Suppressor macrophage treated with lipopolysaccharide for 1 hour (primary cell): Measurements from ENCODE around the gene AAGAB.

Source experiments
- DNase-seq, 3 donors: peaks; one replicate each; pipeline ENCODE4 v3.0.0-alpha.2; 2020 to 2022

The AAGAB gene

DNA sequence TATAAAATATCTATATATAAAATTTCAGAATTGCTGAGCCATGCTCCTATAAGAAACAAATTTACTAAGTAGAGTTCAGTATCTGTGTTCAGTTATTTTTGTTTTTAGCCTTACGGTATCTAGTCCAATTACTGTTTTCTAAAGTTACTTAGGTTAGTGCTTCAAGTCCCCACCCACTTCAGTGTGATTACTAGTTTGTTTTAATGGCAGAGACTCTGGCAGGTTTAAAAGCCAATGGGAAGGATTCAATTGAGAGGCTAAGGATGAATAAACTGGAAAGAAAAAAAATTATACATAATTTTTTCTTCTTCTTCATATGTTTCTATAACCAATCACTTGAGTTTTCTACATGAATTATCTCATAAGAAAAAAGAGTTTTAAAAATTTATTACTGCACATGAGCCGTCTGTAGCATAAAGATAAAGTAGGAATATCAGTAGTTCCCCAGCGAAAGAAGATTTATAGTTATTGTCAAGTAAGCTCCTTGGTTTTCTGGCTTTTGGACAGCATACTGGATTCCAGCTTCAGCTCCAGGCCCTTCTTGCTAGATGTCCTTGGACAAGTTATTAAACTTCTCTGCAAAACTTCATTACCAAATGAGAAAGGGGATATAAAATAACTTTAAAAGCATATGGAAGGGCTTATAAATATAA is 46.8 kb downstream of the AAGAB start:
- no peak for DNase-seq

DNA sequence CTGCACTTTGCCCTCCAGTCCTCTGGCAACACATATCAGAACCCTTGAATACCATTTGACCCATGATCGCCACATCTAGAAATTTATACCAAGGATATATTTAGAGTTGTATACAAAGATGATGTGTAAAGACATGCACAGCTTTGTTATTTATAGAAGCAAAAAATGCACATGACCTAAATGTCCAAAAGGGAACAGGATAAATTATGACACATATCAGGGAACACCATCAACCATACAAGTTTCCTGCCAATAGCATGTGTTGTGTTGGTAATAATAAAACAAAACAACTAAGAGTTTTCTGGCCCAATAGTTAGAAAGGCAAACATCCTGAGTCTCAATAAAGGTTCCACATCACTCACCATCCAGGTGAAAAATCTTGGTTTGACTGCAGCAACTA is 51.5 kb downstream of the AAGAB start:
- DNase-seq, result peak in 2 of 3 donors; percentile 17 to 23

DNA sequence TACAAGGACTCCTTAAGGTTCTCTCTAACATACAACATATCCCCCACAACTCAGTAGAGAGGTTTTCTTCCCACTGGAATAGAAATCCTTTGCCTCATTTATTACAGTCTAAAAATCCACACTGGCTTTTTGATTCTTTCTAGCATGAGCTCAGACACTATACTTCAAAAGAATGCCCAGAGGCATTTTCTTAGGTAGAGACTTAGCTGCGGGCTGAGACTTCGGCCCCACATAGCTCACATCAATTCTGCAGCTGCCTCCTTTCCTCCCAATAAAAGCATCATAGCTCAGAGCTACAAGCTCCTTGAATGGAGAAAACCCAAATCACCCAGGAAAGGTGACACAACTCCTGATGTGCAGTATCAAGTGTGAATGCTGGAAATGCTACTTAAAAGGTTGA is 52.4 kb downstream of the AAGAB start:
- no peak for DNase-seq

DNA sequence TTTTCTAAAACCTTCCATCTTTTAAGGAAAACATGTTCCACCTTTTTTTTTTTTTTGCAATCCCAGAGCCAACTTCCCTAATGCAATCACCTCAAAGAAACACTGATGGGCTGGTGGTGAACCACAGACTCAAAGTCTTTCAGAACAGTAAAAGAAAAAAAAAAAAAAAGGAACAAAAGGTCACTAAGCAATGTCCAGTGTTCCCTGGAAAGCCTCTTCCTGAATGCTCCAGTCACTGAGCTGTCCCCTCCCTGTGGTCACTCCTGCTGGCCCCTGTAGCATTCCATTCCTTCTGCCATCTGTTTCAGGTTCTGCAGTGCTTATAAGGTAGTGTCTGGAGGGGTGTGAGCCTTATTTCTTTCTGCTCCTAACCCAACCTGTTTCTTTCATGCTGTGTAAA is 53.3 kb downstream of the AAGAB start:
- no peak for DNase-seq

DNA sequence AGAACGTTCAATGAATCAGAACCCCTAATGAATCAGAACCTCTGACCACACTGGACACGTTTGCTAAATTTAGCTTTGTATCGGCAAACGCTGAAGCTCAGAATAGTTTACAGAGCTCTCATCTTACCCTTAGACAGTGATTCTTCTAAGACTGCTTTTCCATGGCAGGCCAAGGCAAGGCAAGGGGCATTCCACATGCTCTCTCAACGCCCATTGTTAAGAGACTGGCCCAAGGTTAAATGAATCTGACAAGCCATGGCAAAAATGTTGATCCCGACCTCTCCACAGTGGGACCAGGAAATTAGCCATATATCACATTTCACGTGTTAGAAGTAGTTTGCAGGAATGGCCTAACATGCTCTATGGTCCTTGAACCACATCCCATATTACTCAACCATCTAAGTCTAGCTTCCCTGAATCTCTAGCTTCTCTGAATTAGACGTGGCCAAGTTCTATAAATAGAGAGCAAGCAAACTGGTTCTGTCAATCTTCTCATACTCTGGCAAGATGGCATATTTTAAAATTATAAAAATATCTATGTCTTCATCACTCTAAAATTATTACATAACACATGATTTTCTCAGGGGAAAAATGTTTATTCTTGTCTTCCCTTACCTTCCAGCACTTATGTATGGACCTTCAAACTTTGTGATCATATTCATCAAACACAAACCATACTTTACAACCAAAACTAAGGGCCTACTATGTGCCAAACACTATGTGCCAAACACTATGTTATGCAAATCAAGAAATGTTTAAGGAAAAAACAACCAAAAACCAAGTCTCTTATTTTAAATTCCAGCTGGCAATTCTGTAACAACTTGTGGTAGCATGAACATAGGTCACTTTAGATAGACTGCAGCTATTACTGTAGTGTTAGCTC is 54.3 kb downstream of the AAGAB start:
- no peak for DNase-seq

DNA sequence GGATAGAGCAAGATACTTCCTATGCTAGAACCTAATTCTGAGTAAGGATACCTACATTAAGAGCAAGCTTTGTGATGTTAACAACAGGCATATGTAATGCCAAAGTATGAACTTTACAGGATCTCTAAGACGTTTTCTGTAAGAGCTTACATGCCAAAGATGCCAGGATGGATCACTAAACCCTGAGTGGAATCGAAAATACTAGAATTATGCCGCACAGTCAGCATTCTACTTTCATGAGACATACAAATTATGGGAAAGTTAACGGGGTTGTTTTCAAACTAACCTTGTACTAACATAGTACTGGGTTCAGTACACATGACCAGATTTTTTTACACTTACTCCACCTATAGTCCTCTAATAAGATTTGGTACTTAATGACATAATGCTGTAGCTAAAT is 55.1 kb downstream of the AAGAB start:
- no peak for DNase-seq

DNA sequence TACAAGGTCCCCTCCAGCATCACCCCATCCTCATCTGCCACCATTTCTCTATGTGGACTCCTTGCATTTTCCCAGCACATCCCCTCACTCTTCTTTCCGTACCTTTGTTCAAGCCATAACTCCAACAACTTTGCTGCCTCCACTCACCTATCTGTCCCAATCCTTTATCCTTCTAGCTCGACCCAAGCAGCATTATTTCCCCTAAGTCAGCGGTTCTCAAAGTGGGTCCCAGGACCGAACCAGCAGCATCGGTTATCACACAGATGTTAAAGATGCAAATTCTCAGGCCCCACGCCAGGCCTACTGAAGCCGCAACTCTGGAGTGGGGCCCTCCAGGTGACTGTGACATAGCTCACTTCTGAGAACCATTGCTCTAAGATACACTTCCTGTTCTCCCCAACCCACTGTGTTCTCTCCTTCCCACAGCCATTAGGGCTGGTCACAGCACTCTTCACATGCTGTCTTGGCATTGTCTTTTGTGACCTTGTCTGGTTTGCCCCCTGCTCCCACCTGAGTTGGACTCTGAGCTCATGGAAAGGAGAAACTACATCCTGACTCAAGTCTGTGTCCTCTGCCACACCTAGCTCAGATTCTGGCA is 56.2 kb downstream of the AAGAB start:
- no peak for DNase-seq

DNA sequence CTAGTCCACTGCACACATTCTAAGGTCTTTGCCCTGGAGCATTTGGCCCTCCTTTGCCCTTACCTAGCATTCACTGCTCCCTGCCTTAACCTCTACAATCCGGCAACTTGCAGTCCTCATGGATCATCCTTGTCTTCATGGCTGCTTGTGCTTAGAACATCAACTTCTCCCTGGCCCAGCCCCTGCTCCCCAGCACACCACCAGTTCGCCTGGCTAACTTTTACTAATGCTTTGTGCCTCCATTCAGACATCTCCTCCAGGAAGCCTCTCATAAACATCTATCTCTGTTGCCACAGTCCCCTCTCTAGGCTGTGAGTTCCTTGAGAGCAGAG is 57.1 kb downstream of the AAGAB start:
- no peak for DNase-seq

DNA sequence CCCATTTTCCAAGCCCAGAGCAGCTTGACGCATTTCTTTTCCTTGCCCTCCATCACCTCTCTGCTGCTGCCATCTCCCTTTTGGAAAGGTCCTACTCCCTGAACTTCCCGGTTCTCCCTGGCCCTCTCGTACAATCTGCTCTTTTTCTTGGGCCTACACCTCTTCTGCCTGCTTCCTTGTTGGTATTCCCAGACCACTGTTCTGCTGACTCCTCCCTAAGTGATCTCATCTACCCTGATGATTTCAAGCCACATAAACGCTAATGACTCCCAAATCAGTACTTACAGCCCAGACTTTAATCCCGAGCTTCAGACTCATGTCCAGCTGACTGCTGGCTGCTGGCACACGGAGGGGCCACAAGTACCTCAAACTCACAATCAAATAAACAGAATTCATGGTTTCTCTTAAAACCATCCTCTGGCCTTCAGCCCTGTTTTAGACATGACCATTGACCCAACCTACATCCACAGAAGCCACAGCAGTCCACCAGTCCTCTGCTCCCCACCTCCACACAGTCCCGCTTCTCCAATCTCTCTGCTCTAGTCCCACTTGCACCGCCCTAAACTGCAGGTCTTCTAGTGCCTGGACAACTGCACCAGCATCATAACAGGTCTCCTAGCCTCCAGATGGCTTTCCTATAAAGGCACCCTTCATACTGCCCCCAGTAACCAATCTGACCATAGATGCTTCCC is 57.6 kb downstream of the AAGAB start:
- DNase-seq, result no peak

DNA sequence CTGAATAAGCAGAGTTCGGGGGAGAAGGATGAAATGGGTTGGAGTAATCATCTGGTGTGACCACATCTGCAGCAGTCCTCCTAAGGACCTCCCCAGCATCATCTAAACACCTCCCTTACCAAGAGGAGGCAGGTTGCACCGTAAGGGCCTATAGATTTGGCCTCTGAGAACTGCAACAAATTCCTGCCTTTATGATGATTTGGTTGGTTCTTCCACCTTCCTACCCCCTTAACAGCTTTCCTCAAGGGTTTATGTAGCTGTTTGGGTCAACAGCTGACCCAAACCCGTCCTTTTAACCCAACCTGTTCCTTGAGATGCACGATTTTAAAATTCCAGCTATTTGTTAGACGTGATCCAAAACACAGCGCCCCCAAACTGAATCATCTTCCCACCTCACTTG is 58.2 kb downstream of the AAGAB start:
- no peak for DNase-seq

DNA sequence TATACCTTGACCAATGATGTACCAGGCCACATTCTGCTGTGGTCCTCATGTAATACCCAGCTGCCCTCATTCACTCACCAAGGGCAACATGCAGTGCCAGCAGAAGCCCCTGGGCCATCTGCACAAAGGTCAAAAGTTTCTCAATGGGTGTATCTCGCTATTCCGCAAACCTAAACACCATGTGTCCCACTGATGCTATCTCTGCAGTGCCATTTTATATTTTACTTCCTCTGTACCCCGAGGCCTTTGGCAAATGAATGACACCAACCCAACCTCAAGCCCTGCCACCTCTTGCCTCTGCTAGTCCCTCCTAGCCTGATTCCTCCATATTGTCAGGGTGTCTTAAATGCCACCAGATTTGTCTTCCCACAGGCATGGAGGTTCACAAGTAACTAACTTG is 59.2 kb downstream of the AAGAB start:
- DNase-seq, result no peak

DNA sequence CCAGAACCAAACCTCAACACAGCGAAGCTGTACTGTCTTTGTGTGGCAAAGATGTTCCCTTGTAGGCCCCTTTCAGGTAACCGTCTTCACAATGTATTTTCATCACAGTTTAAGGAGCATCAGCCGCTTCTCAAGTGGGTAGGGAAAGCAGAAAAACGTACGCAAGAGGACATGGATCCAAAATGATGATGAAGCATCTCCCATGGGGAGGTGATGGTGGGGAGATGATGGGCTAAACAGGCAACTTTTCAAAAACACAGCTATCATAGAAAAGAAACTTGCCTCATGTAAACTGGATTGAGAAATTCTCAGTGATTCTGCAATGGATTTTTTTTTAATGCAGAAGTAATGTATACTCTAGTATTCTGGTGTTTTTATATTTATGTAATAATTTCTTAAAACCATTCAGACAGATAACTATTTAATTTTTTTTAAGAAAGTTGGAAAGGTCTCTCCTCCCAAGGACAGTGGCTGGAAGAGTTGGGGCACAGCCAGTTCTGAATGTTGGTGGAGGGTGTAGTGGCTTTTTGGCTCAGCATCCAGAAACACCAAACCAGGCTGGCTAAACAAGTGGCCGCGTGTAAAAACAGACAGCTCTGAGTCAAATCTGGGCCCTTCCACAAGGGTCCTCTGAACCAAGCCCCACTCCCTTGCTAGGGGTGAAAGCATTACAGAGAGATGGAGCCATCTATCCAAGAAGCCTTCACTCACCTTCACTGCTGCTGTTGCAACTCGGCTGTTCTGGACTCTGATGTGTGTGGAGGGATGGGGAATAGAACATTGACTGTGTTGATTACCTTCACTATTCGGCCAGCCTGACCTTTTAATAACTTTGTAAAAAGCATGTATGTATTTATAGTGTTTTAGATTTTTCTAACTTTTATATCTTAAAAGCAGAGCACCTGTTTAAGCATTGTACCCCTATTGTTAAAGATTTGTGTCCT is 60.0 kb downstream of the AAGAB start:
- DNase-seq, result no peak

DNA sequence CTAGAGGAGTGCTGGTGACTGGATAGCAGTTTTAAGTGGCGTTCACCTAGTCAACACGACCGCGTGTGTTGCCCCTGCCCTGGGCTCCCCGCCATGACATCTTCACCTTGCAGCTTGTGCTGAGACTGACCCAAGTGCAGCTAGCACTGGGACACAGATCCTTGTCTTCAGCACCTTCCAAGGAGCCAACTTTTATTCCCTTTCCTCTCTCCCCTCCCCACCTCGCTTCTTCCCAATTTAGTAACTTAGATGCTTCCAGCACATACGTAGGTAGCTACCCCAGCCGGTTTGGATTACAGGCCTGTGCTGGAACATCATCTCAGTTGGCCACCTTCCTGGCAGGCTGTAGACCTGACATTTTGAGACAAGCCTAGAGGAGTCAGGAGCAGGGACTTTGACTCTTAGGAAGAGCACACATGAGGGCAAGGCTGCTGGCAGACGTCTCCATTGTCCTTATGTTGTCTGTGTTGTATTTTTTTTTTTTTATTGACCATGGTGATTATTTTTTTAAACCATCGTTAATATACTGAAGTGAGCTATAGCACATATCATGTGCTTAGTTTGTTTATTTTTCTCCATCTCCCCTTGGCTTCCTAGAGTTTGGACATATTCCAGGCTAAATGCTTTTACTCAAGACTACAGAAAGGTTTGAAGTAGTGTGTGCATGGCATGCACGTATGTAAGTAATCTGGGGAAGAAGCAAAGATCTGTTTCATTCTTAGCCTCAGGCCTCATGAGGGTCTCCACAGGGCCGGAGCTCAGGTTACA is 61.1 kb downstream of the AAGAB start:
- no peak for DNase-seq

DNA sequence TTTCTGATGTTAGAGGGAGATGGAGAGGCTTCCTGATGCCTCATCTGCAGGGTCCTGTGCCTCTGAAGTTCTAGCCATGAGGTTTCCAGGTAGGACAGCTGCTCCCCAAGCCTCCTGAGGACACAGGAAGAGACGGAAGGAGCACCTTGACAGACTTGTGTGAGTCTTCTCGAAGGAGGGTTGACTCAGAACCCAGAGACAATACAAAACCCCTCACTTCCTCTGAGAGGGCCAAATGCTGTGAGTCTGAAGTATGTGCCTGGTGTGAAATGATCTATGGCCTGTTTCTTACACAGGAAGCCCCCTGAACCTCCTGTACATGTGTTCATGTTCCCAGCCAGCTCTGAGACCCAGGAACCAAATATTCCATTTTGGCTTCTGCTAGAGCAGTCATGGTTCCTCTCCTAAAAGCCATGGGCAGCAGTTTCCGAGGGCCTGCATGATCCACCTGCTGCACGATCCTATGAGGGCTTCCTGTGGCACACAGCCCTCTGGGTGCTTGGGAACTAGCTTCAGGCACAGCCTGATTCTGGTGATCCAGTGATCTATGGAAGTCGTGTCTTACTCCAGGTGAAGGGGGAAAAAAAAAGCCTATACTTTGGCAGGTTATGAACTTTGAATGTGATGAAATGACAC is 62.2 kb downstream of the AAGAB start:
- DNase-seq, result no peak

DNA sequence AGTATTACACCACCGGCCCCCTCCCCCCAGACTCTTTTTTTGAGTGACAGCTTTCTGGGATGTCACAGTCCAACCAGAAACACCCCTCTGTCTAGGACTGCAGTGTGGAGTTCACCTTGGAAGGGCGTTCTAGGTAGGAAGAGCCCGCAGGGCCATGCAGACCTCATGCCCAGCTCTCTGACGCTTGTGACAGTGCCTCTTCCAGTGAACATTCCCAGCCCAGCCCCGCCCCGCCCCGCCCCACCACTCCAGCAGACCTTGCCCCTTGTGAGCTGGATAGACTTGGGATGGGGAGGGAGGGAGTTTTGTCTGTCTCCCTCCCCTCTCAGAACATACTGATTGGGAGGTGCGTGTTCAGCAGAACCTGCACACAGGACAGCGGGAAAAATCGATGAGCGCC is 63.6 kb downstream of the AAGAB start:
- no peak for DNase-seq

DNA sequence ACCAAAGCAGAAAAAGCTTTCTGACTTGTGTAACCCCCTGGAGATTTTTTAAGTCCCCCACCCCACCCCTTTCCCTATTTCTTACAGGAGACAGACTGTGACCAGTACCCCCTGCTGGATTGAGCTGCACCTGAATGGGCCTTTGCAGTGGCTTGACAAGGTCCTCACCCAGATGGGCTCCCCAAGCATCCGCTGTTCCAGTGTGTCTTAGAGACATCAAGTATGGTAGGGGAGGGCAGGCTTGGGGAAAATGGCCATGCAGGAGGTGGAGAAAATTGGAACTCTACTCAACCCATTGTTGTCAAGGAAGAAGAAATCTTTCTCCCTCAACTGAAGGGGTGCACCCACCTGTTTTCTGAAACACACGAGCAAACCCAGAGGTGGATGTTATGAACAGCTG is 64.1 kb downstream of the AAGAB start:
- DNase-seq, result no peak

DNA sequence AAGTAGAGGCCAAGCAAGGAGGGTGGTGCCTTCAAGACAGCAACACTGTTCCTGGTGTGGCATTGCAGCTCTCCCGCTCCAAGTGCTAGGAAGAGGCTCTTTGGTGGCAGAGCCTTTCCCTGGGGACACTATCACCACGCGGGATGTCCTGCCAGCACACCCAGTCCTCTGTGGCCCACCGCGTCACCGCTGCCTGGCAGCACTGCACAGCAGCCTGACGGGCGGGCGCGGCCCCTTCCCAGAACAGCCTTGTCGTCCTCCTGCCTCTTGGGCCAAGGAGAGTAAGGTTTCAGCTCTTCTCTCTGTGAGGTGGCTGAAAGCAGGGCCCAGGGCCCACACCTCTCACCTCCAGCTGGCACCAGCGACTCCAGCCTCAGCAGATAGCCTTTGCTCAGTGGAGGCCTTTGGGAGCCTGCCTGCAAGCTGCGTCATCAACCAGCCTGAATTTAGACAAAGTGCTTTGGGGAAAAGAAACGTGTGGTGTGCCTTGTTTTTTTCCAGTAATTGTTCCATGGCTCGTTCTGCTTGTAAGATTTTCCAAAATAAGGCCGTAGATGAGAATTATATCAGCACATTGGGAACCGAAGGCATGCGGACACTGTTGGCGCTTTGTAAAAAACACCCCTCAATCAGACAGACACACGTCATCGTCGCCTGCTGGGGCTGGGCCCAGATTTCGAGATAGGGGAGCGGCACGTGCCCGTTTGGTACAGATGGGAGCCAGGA is 65.0 kb downstream of the AAGAB start:
- DNase-seq, result no peak

DNA sequence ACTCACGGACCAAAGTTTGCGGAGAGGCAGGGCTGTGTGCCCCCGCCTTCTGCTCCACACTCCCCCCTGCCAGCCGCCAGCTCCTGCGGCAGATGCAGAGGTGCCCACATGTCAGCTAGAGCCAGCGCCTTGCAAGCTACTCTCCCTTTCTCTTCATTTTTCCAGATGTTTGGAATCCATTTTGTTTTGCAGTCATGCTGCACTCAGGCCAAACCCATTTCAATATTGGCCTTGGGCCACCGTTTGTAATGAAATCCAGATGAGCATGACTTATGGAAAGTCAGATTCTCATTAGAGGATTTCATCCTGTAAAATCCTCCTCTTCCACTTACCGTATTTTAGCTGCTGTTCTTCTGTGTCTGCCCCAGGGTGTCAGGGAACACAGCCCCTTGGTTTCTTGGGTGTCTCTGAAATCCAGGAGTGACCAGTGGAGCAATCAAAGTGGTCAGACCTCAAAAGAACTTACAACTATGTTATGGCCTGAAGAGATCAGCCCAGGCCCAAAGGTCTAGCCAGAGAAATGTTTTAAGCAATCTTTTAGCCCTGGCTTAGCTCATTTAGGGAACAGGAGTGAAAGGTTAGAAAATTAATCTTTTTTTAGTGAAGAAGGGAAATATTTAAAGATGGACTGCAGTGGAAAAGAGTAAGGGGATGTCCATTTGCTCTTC is 65.8 kb downstream of the AAGAB start:
- DNase-seq, result no peak

DNA sequence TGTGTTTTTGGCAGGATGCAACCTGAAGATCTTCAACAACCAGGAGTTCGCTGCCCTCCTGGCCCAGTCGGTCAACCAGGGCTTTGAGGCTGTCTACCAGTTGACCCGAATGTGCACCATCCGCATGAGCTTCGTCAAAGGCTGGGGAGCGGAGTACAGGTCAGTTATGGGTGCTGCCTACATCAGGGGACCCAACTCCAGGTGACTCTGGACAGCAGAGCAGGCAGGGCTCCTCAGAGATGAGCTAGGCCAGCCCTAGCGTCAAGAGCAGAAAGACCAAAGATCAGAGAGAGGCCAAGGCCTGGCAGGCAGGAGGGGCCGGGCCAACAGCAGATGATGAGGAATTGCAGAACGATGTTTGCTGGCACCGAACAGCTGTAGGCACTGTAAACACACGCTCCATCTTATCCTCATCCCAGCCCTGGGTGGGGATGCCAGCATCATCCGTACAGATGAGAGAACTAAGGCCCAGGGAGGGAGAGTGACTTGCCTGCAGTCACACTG is 67.1 kb downstream of the AAGAB start:
- no peak for DNase-seq

DNA sequence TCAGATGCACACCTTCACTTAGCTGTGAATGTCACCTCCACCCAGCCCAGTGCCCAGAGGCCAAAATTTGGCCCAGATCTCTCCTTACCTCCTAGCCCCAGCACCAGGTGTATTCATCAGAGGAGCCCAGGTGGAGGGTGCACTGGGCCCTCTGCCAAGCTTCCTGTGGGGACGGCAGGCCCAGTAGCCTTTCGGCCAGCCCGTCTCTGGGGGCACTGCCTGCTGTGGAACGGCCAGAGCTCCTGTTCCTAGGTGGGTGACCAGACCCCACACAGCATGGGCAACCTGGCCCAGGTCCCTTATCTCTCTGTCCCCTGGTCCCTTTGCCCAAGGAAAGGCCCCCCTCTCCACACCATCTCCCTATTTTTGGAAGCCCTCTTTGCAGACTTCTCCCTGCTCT is 67.8 kb downstream of the AAGAB start:
- DNase-seq, result no peak
